PC-3 (cell line): Measurements from ENCODE around the gene OR51F2. TPM values are rescaled to one million over a fixed set of nuclear protein-coding genes. Genes with fewer than 3 reads are reported as not detected.

ENCODE experiments used
- ATAC-seq: fragments of 200-7000 bp; cut with Tn5 transposase; 2 replicates; pipeline ENCODE4 v1.9.1; 2020; ENCODE audit warnings: mild to moderate bottlenecking, moderate library complexity
- Bru-seq: library from RNA; stranded (reverse); fragments of 400-500 nt; gene quantifications from one replicate; lab custom pipeline; 2021; lab: Mats Ljungman, UMichigan
- BruChase-seq, 2 experiments: library from RNA; stranded (reverse); fragments of 400-500 nt; gene quantifications; one replicate each; lab custom pipeline; 2021; lab: Mats Ljungman, UMichigan
- BruUV-seq: library from RNA; stranded (reverse); fragments of 400-500 nt; replicated peaks from 2 replicates; lab custom pipeline; 2021; lab: Mats Ljungman, UMichigan
- CTCF ChIA-PET: fragments of 300-600 bp; sonication (Branson Sonifier 250); formaldehyde crosslinking; loops from one replicate; lab custom pipeline; 2022; ENCODE audit warnings: antibody characterized with exemption; lab: Charles Lee
- POLR2A ChIA-PET: fragments of 300-600 bp; sonication (Branson Sonifier 250); formaldehyde crosslinking; loops from one replicate; lab custom pipeline; 2022; ENCODE audit warnings: antibody characterized with exemption; ENCODE audit not compliant: unreplicated experiment; lab: Charles Lee
- DNase-seq: peaks from one replicate; pipeline ENCODE4 v3.0.0-alpha.2; 2015
- H2AFZ ChIP-seq: fragments of 300-600 bp; sonication (generic); 2 replicates; pipeline ENCODE4 v1.6.0; 2016; ENCODE audit warnings: antibody characterized with exemption, low read length
- H3F3A ChIP-seq: fragments of 300-600 bp; sonication (generic); one replicate; pipeline ENCODE4 v1.6.0; 2017; ENCODE audit warnings: antibody characterized with exemption, low read length, control low read depth, mild to moderate bottlenecking; ENCODE audit not compliant: unreplicated experiment
- H3K27ac ChIP-seq: fragments of 300-600 bp; sonication (generic); 2 replicates; pipeline ENCODE4 v1.5.1; 2016; ENCODE audit warnings: mild to moderate bottlenecking, low read length
- H3K27me3 ChIP-seq: fragments of 300-600 bp; sonication (generic); 2 replicates; pipeline ENCODE4 v1.6.1; 2016; ENCODE audit warnings: low read length, mixed read lengths
- H3K36me3 ChIP-seq: fragments of 300-600 bp; sonication (generic); 2 replicates; pipeline ENCODE4 v1.6.1; 2016; ENCODE audit warnings: low read depth, mixed run types, low read length, mixed read lengths
- H3K4me1 ChIP-seq: fragments of 300-600 bp; sonication (generic); 2 replicates; pipeline ENCODE4 v1.5.1; 2016; ENCODE audit warnings: low read length; ENCODE audit not compliant: insufficient read depth
- H3K4me2 ChIP-seq: fragments of 300-600 bp; sonication (generic); 2 replicates; pipeline ENCODE4 v1.6.0; 2016; ENCODE audit warnings: low read length
- H3K4me3 ChIP-seq: fragments of 300-600 bp; sonication (generic); 2 replicates; pipeline ENCODE4 v1.5.1; 2016; ENCODE audit warnings: mild to moderate bottlenecking, low read length, mixed read lengths
- H3K79me2 ChIP-seq: fragments of 300-600 bp; sonication (generic); 2 replicates; pipeline ENCODE4 v1.6.1; 2017; ENCODE audit warnings: low read length, mixed read lengths
- H3K9ac ChIP-seq: fragments of 300-600 bp; sonication (generic); 2 replicates; pipeline ENCODE4 v1.6.0; 2016; ENCODE audit warnings: mild to moderate bottlenecking, low read length
- H3K9me2 ChIP-seq: fragments of 300-600 bp; sonication (generic); replicated peaks from 2 replicates; pipeline ENCODE4 v1.6.1; 2016; ENCODE audit warnings: mixed run types, low read length, mixed read lengths
- H3K9me3 ChIP-seq: fragments of 300-600 bp; sonication (generic); 2 replicates; pipeline ENCODE4 v1.6.1; 2016; ENCODE audit warnings: low read length, mixed read lengths
- H4K20me1 ChIP-seq: fragments of 300-600 bp; sonication (generic); 2 replicates; pipeline ENCODE4 v1.6.1; 2016; ENCODE audit warnings: low read length, mixed read lengths
- CTCF ChIP-seq: fragments of 300-600 bp; sonication (generic); conservative IDR thresholded peaks from 2 replicates; pipeline ENCODE4 v1.5.1; 2017; ENCODE audit warnings: antibody characterized with exemption, low read depth, mild to moderate bottlenecking, low read length
- EZH2 ChIP-seq: fragments of 300-600 bp; sonication (generic); IDR thresholded peaks from one replicate; pipeline ENCODE4 v1.6.1; 2017; ENCODE audit warnings: antibody characterized with exemption, mild to moderate bottlenecking, low read length; ENCODE audit not compliant: unreplicated experiment
- EZH2phosphoT487 ChIP-seq: fragments of 300-600 bp; sonication (generic); IDR thresholded peaks from 2 replicates; pipeline ENCODE4 v1.6.1; 2018; ENCODE audit warnings: mild to moderate bottlenecking, antibody characterized with exemption, low read length, borderline replicate concordance
- intact Hi-C: fragments of 100-400 bp; cut with micrococcal nuclease; formaldehyde crosslinking; loops from 2 replicates; pipeline ENCODE4 v1.9.0; 2023
- long read RNA-seq: library from polyadenylated mRNA; unstranded; transcript quantifications from one replicate; pipeline ENCODE4 v2.0.0, GENCODE V29; 2021; ENCODE audit not compliant: unreplicated experiment
- total RNA-seq: library from RNA; depleted of rRNA; stranded (reverse); fragments of >200 nt; gene quantifications from 2 replicates; pipeline ENCODE4 v1.2.3, GENCODE V29; 2014; rRNA removed

The OR51F2 gene
- total RNA-seq (not detected in 2 replicates), Bru-seq, nascent RNA (not detected), BruChase-seq, experiment 1, labeled RNA remaining after a 6-hour chase (not detected), BruChase-seq, experiment 2, labeled RNA remaining after a 2-hour chase (not detected)
- long read RNA-seq = 0 reads

GRCh38 chr11:4821021-4821420 lies at the start of gene OR51F2:
TSS of gene OR51F2 (plus strand) at chr11:4821321. CDS start at chr11:4821422, 101 bp downstream.
- Histone ChIP-seq H3K4me1 (no peaks in the 10 kb centered on the region), H2AFZ (no peak within 1 kb of the TSS), H3F3A (no peaks in the 10 kb centered on the region), H3K9me2 (no peaks in the 10 kb centered on the region), H4K20me1 (no peaks in the 10 kb centered on the region), H3K9ac (no peak within 1 kb of the TSS), H3K4me2 (no peak within 1 kb of the TSS), H3K79me2 (no peaks in the 10 kb centered on the region), H3K27me3 (0 out of 2 replicates have a peak, but pooled peaks cover 4% of the 10 kb centered on the region), H3K36me3 (no peaks in the 10 kb centered on the region), H3K27ac (no peak within 1 kb of the TSS), H3K4me3 (no peak within 1 kb of the TSS), H3K9me3 (peaks cover 4% of the 10 kb centered on the region; the same call in 1 of the 2 replicates)
- intact Hi-C loops = no loop called here
- CTCF ChIA-PET = no interaction called here
- TF ChIP-seq EZH2phosphoT487 (no peak), CTCF (no peak), EZH2 (no peak)
- no TSS peak for BruUV-seq
- DNase-seq = no peak
- no peak for ATAC-seq
- POLR2A ChIA-PET = no interaction called here

GRCh38 chr11:4782454-4782853 lies 38.7 kb upstream of the OR51F2 start:
- intact Hi-C loops = no loop called here
- no TSS peak for BruUV-seq
- POLR2A ChIA-PET = no interaction called here

More at GRCh38 chr11:4782454-4782853, 38.7 kb upstream of the OR51F2 start:
- DNase-seq (no peak), ATAC-seq (no peak)
- Histone ChIP-seq H3K9me3 (no peaks in the 10 kb centered on the region), H3K4me2 (no peak overlapping the region), H3K4me3 (no peak overlapping the region), H4K20me1 (no peaks in the 10 kb centered on the region), H3K9me2 (no peaks in the 10 kb centered on the region), H3K9ac (no peak overlapping the region), H2AFZ (no peak overlapping the region), H3F3A (no peaks in the 10 kb centered on the region), H3K27me3 (no peaks in the 10 kb centered on the region), H3K27ac (no peak overlapping the region), H3K36me3 (no peaks in the 10 kb centered on the region), H3K4me1 (no peaks in the 10 kb centered on the region), H3K79me2 (no peaks in the 10 kb centered on the region)
- TF ChIP-seq EZH2phosphoT487 (no peak), EZH2 (no peak), CTCF (no peak)
- CTCF ChIA-PET = no interaction called here
